Neuronal stem cell (in vitro differentiated cells): Measurements from ENCODE around the gene TSHZ1.

Experiments
- DNase-seq: peaks from one replicate; pipeline ENCODE4 v3.0.0-alpha.2; 2013; ENCODE audit warnings: low spot score
- H2AFZ ChIP-seq: one replicate; pipeline ENCODE4 v1.6.1; 2013; ENCODE audit warnings: mild to moderate bottlenecking, low read length, inconsistent platforms
- H2AK5ac ChIP-seq: 2 replicates; pipeline ENCODE4 v1.6.1; 2013; ENCODE audit warnings: low read depth, mild to moderate bottlenecking, inconsistent platforms, low read length, moderate library complexity, mixed read lengths
- H2BK120ac ChIP-seq: 2 replicates; pipeline ENCODE4 v1.6.1; 2013; ENCODE audit warnings: low read depth, mild to moderate bottlenecking, inconsistent platforms, low read length, moderate library complexity, mixed read lengths
- H2BK12ac ChIP-seq: one replicate; pipeline ENCODE4 v1.6.1; 2013; ENCODE audit warnings: low read length, inconsistent platforms
- H2BK15ac ChIP-seq: 2 replicates; pipeline ENCODE4 v1.6.1; 2013; ENCODE audit warnings: mild to moderate bottlenecking, low read length, inconsistent platforms, mixed read lengths
- H2BK5ac ChIP-seq: one replicate; pipeline ENCODE4 v1.6.1; 2013; ENCODE audit warnings: inconsistent platforms, mild to moderate bottlenecking, low read length, moderate library complexity
- H3K14ac ChIP-seq: one replicate; pipeline ENCODE4 v1.6.1; 2013; ENCODE audit warnings: low read length, inconsistent platforms
- H3K18ac ChIP-seq: 2 replicates; pipeline ENCODE4 v1.6.1; 2013; ENCODE audit warnings: low read length, inconsistent platforms
- H3K23ac ChIP-seq: 2 replicates; pipeline ENCODE4 v1.6.1; 2013; ENCODE audit warnings: low read depth, mild to moderate bottlenecking, mixed read lengths, low read length, inconsistent platforms; ENCODE audit not compliant: poor library complexity
- H3K27ac ChIP-seq: replicated peaks from 3 replicates; pipeline ENCODE4 v1.5.1; 2013; ENCODE audit warnings: low read length, inconsistent platforms
- H3K27me3 ChIP-seq, 3 experiments: 2 replicates each; pipeline ENCODE4 v1.6.1; 2013; ENCODE audit warnings: low read length in 3 of 3, mild to moderate bottlenecking in 2 of 3, inconsistent platforms in 1 of 3, low read depth in 1 of 3, mixed read lengths in 1 of 3, moderate library complexity in 1 of 3; ENCODE audit not compliant: control insufficient read depth in 3 of 3, insufficient read depth in 3 of 3
- H3K36me3 ChIP-seq, 2 donors: replicated peaks in 1 of 2; 2 replicates each; pipeline ENCODE4 v1.6.1; 2013; ENCODE audit warnings: low read length in 2 of 2; ENCODE audit not compliant: control insufficient read depth in 2 of 2, insufficient read depth in 2 of 2
- H3K4ac ChIP-seq: 2 replicates; pipeline ENCODE4 v1.6.1; 2013; ENCODE audit warnings: inconsistent platforms, mild to moderate bottlenecking, low read length, moderate library complexity
- H3K4me1 ChIP-seq, 2 donors: 1 replicate in 1 of 2; 2 replicates in 1 of 2; pipeline ENCODE4 v1.6.1; 2013; ENCODE audit warnings: low read length in 2 of 2, low read depth in 1 of 2; ENCODE audit not compliant: control insufficient read depth in 2 of 2, insufficient read depth in 1 of 2
- H3K4me2 ChIP-seq: one replicate; pipeline ENCODE4 v1.6.1; 2013; ENCODE audit warnings: mild to moderate bottlenecking, low read length, inconsistent platforms; ENCODE audit not compliant: insufficient read depth, poor library complexity, severe bottlenecking
- H3K4me3 ChIP-seq, 2 donors: 2 replicates each; pipeline ENCODE4 v1.5.1; 2013; ENCODE audit warnings: low read length in 2 of 2, mild to moderate bottlenecking in 2 of 2, inconsistent platforms in 1 of 2, moderate library complexity in 1 of 2
- H3K79me1 ChIP-seq: one replicate; pipeline ENCODE4 v1.6.1; 2013; ENCODE audit warnings: low read depth, mild to moderate bottlenecking, inconsistent platforms, low read length, moderate library complexity
- H3K9ac ChIP-seq: one replicate; pipeline ENCODE4 v1.6.1; 2013; ENCODE audit warnings: mild to moderate bottlenecking, low read depth, low read length, inconsistent platforms; ENCODE audit not compliant: poor library complexity
- H3K9me3 ChIP-seq, 2 donors: replicated peaks in 1 of 2; 2 replicates each; pipeline versions ENCODE3 to v1.6.1; 2013; ENCODE audit warnings: low read length in 2 of 2, mild to moderate bottlenecking in 2 of 2, inconsistent platforms in 1 of 2, low read depth in 1 of 2, mixed read lengths in 1 of 2, moderate library complexity in 1 of 2; ENCODE audit not compliant: control insufficient read depth in 2 of 2, insufficient read depth in 1 of 2
- H4K8ac ChIP-seq: one replicate; pipeline ENCODE4 v1.6.1; 2013; ENCODE audit warnings: low read depth, mild to moderate bottlenecking, inconsistent platforms, low read length, moderate library complexity
- H4K91ac ChIP-seq: one replicate; pipeline ENCODE4 v1.6.1; 2013; ENCODE audit warnings: low read length, low read depth, mild to moderate bottlenecking, inconsistent platforms; ENCODE audit not compliant: poor library complexity
- WGBS, 2 donors: extraction: QIAGEN DNeasy Blood & Tissue Kit; methylation state at CpG; one replicate each; pipeline ENCODE4 v1.1.7; 2013; ENCODE audit warnings: missing lambda C conversion rate in 2 of 2, mixed read lengths in 1 of 2; ENCODE audit not compliant: insufficient read length in 2 of 2, insufficient replicate concordance in 1 of 2; ENCODE audit errors: extremely low coverage in 2 of 2; 5-methylcytosine and 5-hydroxymethylcytosine counted together

Gene TSHZ1

GRCh38 chr18:75257605-75258004, 47.0 kb downstream of the TSHZ1 start:
- H2AK5ac ChIP-seq, result peak overlapping the region; percentile 46
- H3K27ac ChIP-seq, result no peak overlapping the region
- H3K4me1 ChIP-seq, result no peaks in the 10 kb centered on the region
- no peak overlapping the region for H2BK15ac ChIP-seq
- WGBS, 2 donors, result no CpG with 5 or more reads among the region's 14 CpGs
- no peak overlapping the region for H2BK12ac ChIP-seq
- H3K4me3 ChIP-seq, result no peak overlapping the region
- H3K18ac ChIP-seq, result no peak overlapping the region
- no peaks in the 10 kb centered on the region for H3K27me3 ChIP-seq
- no peak overlapping the region for H3K23ac ChIP-seq
- no peak for DNase-seq
- H4K91ac ChIP-seq, result no peak overlapping the region
- H2BK5ac ChIP-seq, result no peak overlapping the region
- no peaks in the 10 kb centered on the region for H3K36me3 ChIP-seq
- H3K9me3 ChIP-seq, result no peaks in the 10 kb centered on the region
- no peak overlapping the region for H2BK120ac ChIP-seq
- no peak overlapping the region for H4K8ac ChIP-seq
- H3K79me1 ChIP-seq, result no peaks in the 10 kb centered on the region
- no peak overlapping the region for H2AFZ ChIP-seq
- H3K9ac ChIP-seq, result no peak overlapping the region
- no peak overlapping the region for H3K4me2 ChIP-seq
- H3K14ac ChIP-seq, result no peak overlapping the region
- no peak overlapping the region for H3K4ac ChIP-seq

- no peak overlapping the region for H2BK15ac ChIP-seq
- no peak overlapping the region for H4K91ac ChIP-seq
- H3K79me1 ChIP-seq, result no peaks in the 10 kb centered on the region
- no peak overlapping the region for H3K4ac ChIP-seq
- H2BK12ac ChIP-seq, result no peak overlapping the region
- H3K23ac ChIP-seq, result no peak overlapping the region
- H2AFZ ChIP-seq, result no peak overlapping the region
- H3K9ac ChIP-seq, result no peak overlapping the region
- no peak overlapping the region for H3K27ac ChIP-seq
- no peak for DNase-seq
- WGBS, 2 donors, result no CpG with 5 or more reads among the region's 9 CpGs
- no peak overlapping the region for H3K18ac ChIP-seq
- H3K4me1 ChIP-seq, result no peaks in the 10 kb centered on the region
- no peak overlapping the region for H4K8ac ChIP-seq
- H2AK5ac ChIP-seq, result no peak overlapping the region
- H3K27me3 ChIP-seq, result no peaks in the 10 kb centered on the region
- no peaks in the 10 kb centered on the region for H3K36me3 ChIP-seq
- H2BK120ac ChIP-seq, result no peak overlapping the region
- no peak overlapping the region for H3K4me3 ChIP-seq
- H3K14ac ChIP-seq, result no peak overlapping the region
- H3K9me3 ChIP-seq, result no peaks in the 10 kb centered on the region
- H3K4me2 ChIP-seq, result no peak overlapping the region
- no peak overlapping the region for H2BK5ac ChIP-seq
Measured at GRCh38 chr18:75261430-75262223, 51.0 kb downstream of the TSHZ1 start.

- Histone ChIP-seq H3K4me2 (no peak overlapping the region), H4K91ac (no peak overlapping the region), H3K27me3 (no peaks in the 10 kb centered on the region), H2BK5ac (no peak overlapping the region), H3K36me3 (no peaks in the 10 kb centered on the region), H3K4ac (no peak overlapping the region), H3K14ac (no peak overlapping the region), H3K23ac (no peak overlapping the region), H3K4me1 (no peaks in the 10 kb centered on the region), H2AFZ (no peak overlapping the region), H2BK15ac (no peak overlapping the region), H2BK12ac (no peak overlapping the region), H2AK5ac (no peak overlapping the region), H3K79me1 (no peaks in the 10 kb centered on the region), H3K18ac (no peak overlapping the region), H3K4me3 (no peak overlapping the region), H4K8ac (no peak overlapping the region), H3K9ac (no peak overlapping the region), H2BK120ac (no peak overlapping the region), H3K27ac (no peak overlapping the region), H3K9me3 (no peaks in the 10 kb centered on the region)
- DNase-seq, result no peak
- WGBS, 2 donors, result no CpG with 5 or more reads among the region's 4 CpGs
Measured at GRCh38 chr18:75262511-75262910, 51.9 kb downstream of the TSHZ1 start.

- H3K4me2 ChIP-seq, result no peak overlapping the region
Measured at GRCh38 chr18:75264195-75264594, 53.6 kb downstream of the TSHZ1 start.

More at GRCh38 chr18:75264195-75264594, 53.6 kb downstream of the TSHZ1 start:
- Histone ChIP-seq H3K18ac (no peak overlapping the region), H3K14ac (no peak overlapping the region), H3K27ac (no peak overlapping the region), H2BK15ac (no peak overlapping the region), H3K4ac (no peak overlapping the region), H4K8ac (no peak overlapping the region), H3K23ac (no peak overlapping the region), H3K9me3 (no peaks in the 10 kb centered on the region), H2BK5ac (no peak overlapping the region), H2BK12ac (no peak overlapping the region), H3K4me1 (no peaks in the 10 kb centered on the region), H2AFZ (no peak overlapping the region), H3K27me3 (no peaks in the 10 kb centered on the region), H3K9ac (no peak overlapping the region), H4K91ac (no peak overlapping the region), H3K79me1 (no peaks in the 10 kb centered on the region), H3K36me3 (no peaks in the 10 kb centered on the region), H3K4me3 (no peak overlapping the region), H2AK5ac (no peak overlapping the region), H2BK120ac (no peak overlapping the region)
- no peak for DNase-seq
- WGBS, 2 donors, result no CpG with 5 or more reads among the region's 6 CpGs
